Omental fat pad (tissue), 4 donors: Measurements from ENCODE around the gene TMEM86A. TPM values are rescaled to one million over a fixed set of nuclear protein-coding genes. Genes with fewer than 3 reads are reported as not detected.

Experiments used
- ATAC-seq: fragments of 150-250 bp; one replicate; pipeline ENCODE4 v1.9.1; 2016; ENCODE audit warnings: mild to moderate bottlenecking, moderate library complexity; ENCODE audit not compliant: low FRiP score
- DNase-seq: peaks from one replicate; pipeline ENCODE4 v3.0.0-alpha.2; 2019; ENCODE audit warnings: low spot score
- total RNA-seq, 4 donors: library from RNA; depleted of rRNA; stranded (reverse); fragments of >200 nt; gene quantifications; one replicate each; pipeline ENCODE4 v1.1.0, GENCODE V29; 2016
- TF ChIP-seq, protein P1 (sequence below), 3 donors: fragments of 450-650 bp; IDR thresholded peaks; one replicate each; pipeline ENCODE4 v1.5.1; 2016 to 2017; ENCODE audit warnings: antibody characterized with exemption in 3 of 3, mild to moderate bottlenecking in 3 of 3, moderate library complexity in 2 of 3

The TMEM86A gene
- total RNA-seq, 4 donors from 2014 or later: 3.4 to 8.3 (median 5.8) TPM

DNA sequence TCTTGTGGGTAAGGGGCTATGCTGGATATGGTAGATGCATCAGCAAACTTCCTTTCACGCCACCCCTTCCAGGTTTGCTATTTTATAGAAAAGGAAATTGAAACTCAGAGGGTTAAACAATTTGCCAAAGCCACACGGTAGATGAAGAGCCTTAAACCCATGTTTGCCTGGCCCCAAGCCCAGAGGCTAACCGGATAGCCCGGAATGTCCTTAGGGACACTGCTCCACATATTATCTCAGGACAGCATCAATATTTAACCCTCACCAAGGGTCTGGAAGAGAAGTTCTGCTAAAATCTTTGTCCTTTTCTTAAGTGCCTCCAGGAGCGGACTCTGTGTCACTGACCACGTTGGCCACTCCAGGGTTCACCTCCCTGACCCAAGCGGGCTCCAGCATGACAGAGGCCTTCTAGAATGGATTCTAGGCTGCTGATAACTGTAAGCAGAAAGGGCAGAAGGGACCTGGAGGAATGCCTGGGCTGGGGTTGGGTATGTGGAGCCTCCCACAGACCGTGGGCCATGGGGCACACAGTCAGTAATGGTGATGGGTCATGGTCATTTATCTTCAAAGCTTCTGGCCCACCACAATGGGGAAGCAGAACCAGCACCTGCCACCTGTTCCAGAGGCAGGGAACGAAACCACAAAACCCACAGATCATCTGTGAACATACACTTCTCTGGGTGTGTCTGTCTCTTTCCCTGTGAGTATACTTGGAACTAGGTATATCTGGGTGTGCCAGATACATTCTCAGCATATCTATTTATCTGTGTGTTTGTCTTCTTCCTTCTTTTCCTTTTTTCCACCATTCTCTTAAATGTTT lies 5.4 kb upstream of the TMEM86A start:
- TF ChIP-seq, protein P1, sequence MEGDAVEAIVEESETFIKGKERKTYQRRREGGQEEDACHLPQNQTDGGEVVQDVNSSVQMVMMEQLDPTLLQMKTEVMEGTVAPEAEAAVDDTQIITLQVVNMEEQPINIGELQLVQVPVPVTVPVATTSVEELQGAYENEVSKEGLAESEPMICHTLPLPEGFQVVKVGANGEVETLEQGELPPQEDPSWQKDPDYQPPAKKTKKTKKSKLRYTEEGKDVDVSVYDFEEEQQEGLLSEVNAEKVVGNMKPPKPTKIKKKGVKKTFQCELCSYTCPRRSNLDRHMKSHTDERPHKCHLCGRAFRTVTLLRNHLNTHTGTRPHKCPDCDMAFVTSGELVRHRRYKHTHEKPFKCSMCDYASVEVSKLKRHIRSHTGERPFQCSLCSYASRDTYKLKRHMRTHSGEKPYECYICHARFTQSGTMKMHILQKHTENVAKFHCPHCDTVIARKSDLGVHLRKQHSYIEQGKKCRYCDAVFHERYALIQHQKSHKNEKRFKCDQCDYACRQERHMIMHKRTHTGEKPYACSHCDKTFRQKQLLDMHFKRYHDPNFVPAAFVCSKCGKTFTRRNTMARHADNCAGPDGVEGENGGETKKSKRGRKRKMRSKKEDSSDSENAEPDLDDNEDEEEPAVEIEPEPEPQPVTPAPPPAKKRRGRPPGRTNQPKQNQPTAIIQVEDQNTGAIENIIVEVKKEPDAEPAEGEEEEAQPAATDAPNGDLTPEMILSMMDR (IDR thresholded peaks at IDR 0.05): no peak
- ATAC-seq (no peak), DNase-seq (no peak)

DNA sequence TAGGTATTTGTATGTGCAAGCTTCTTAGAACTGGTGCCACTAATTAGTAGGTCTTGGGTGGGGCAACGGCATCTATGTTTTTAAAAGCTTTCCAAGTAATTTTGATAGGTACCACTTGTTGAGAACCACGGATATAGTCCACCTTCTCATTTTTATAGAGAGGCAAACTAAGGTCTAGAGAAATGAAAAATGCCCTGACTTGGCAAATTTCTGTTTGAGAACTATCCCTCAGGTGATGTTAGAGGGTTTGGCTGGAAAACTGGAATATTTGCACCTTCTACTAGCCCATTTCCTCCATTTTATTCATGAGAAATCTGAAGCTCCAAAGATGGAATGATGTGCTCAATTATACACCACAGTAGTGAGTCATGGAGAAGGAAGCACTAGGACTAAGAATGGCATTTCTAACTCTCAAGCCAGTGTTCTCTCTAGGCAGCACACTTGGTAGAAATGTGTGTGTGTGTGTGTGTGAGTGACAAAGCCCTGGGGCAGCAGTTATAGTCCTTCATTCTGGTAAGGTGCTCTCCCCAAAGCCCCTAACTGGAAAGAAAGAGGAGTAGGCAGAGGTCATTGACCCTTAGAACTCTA lies 1.8 kb upstream of the TMEM86A start:
- TF ChIP-seq, protein P1 (IDR thresholded peaks at IDR 0.05): no peak
- no peak for DNase-seq
- no peak for ATAC-seq

DNA sequence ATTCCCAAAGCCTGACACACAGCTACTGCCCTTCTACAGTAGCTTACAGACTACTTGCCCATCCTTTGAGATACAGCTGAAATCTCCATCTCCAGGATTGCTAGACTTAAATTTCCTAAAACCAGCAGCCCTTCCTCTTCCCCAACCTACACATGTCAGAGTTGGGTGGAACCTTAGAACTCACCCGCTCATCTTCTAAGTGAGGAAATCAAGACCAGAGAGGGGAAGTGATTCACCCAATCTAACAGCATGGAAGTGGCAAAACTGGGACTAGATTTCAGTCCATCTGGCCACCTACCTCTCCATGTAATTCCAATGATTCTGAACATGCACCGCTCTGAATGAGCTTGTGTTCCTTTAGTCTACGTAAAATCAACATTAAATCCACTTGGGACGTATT lies 1.0 kb upstream of the TMEM86A start:
- ATAC-seq: no peak
- TF ChIP-seq, protein P1 (IDR thresholded peaks at IDR 0.05): no peak
- no peak for DNase-seq

DNA sequence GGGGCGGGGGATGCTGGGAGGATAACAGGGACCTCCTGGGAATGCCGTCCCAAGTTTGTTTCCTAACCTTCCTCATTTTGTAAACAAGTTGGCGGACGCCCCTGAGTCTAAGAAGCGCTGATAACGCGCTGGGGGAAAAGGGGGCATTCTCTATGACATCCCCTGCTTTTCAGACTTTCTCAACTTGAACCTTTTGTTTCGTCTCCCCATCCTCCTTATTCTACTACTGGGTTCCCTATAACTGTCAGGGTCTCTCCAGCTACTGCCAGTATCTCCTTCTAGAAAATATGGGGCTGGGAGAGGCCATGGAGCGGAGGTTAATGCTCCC lies 654 bp downstream of the TMEM86A start:
- TF ChIP-seq, protein P1 (IDR thresholded peaks at IDR 0.05): no peak
- DNase-seq: no peak
- ATAC-seq: no peak

DNA sequence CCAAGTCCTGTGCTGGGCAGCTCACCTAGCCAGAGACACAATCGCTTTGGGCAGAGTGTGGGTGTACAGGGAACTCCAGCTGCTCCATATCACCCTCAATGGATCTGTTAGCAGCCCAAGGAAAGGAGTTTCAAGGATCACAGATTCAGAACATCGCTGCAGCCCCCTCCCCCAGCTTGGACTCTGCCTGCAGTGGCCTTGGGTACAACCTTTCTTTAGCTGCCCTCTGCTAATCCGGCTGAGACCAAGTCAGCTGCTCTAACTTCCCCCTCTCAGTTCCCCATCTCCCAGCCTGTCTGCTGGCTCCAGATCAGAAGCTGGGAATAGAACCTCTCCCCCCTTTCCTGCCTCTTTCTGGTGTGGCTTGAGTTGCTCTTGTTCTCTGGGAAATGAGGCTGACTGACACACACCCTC lies 1.3 kb downstream of the TMEM86A start:
- TF ChIP-seq, protein P1 (IDR thresholded peaks at IDR 0.05): no peak
- DNase-seq (no peak), ATAC-seq (no peak)

DNA sequence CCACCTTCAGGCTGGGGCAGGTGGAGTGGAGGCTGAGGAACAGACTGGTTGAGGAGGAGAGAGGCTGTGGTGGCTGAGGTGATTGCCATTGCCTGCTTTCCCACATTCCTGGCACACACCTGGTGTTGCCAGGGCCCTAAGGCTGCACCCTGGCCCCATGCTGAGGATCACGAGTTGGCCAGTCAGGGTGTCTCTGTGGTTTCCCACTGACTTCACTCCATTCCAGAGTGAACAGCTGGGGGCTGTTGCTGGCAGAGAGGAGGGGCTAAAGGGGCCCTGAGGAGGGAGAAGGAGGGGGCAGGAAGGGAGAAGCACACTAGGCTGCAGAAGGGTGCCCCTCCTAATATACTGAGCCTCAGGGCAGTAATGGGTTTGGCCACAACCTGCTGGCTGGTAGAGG lies 1.8 kb downstream of the TMEM86A start:
- no peak for DNase-seq
- TF ChIP-seq, protein P1 (IDR thresholded peaks at IDR 0.05): no peak
- no peak for ATAC-seq

DNA sequence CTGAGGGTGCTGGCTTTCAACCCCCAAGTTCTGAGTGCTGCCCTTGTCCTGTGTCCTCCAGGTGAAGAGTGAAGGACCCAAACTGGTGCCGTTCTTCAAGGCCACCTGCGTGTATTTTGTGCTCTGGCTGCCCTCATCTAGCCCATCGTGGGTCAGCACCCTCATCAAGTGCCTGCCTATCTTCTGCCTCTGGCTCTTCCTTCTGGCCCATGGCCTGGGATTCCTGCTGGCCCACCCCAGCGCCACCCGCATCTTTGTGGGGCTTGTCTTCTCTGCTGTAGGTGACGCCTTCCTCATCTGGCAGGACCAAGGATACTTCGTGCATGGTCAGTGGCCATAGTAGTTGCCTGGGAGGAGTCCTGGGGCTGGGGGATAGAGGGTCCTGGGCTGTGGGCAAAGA lies 2.3 kb downstream of the TMEM86A start:
- no peak for ATAC-seq
- no peak for DNase-seq
- TF ChIP-seq, protein P1 (IDR thresholded peaks at IDR 0.05): no peak
